Measurements from ENCODE around the gene THEM5. TPM values are rescaled to one million over a fixed set of nuclear protein-coding genes. Genes with fewer than 3 reads are reported as not detected.
"Not testable (repeated sequence)": the region's sequence is repeated elsewhere in the genome, so short reads cannot be mapped to it uniquely, and the experiment has no call there.

Gene THEM5, protein sequence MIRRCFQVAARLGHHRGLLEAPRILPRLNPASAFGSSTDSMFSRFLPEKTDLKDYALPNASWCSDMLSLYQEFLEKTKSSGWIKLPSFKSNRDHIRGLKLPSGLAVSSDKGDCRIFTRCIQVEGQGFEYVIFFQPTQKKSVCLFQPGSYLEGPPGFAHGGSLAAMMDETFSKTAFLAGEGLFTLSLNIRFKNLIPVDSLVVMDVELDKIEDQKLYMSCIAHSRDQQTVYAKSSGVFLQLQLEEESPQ
- total RNA-seq (2014; rRNA removed; shearing (Covaris generic)), result not detected in 2 replicates

DNA sequence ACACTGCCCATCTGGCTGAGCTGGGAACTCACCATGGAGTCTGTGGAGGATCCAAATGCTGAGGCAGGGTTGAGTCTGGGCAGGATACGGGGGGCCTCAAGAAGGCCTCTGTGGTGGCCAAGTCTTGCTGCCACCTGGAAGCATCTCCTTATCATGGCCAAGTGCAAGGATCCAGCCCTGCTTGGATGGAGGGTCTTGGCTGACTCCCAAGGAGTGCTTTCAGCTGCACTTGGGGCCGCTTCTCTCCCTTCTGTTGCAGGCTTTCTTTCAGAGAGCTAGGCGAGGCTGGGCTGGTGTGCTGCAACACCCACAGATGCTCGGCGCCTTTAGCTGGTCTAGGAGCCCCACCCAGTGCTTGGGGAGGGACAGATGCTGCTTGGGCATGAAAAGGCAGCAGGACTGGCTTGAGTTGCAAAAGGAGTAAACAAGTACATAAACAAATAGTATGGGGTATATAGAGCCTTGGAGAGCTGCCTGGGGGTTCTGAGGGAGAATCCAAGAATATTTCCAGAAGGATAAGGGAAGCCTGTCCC is at the start of gene THEM5:
THEM5 (minus strand) TSS at position 302 of the 533 bp plus-strand sequence; CDS start at position 155, 147 bp downstream.
- DNase-seq (ENCODE audit: low spot score), result no peak
- in situ Hi-C loops (cut with HindIII; ENCODE audit: low sequenced_read_pairs), result no loop called here

DNA sequence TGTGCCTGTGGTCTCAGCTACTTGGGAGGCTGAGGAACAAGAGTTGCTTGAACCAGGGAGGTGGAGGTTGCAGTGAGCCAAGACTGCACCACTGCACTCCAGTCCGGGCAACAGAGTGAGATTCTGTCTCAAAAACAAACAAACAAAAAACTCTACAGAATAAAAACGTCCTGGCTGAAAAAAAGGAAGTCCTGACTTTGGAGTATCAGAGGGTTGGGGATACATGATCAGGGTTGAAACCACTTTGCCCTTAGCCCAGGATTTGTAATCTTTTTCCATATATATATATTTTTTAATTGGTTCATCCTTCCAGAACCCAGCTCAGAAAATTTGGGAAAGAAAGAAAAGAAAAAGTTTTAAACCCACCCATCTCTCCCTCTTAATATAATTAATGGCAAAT is 49.3 kb upstream of the THEM5 start:
- DNase-seq (ENCODE audit: low spot score), result no peak
- in situ Hi-C loops (cut with HindIII; ENCODE audit: low sequenced_read_pairs), result no loop called here

DNA sequence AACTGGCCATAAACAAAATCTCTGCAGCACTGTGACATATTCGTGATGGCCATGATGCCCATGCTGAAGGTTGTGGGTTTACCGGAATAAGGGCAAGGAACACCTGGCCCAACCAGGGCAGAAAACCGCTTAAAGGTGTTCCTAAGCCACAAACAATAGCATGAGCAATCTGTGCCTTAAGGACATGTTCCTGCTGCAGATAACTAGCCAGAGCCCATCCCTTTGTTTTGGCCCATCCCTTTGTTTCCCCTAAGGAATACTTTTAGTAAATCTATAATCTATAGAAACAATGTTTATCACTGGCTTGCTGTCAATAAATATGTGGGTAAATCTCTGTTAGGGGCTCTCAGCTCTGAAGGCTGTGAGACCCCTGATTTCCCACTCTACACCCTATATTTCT is 47.3 kb upstream of the THEM5 start:
- in situ Hi-C loops (cut with HindIII; ENCODE audit: low sequenced_read_pairs); DNase-seq (ENCODE audit: low spot score): not testable (repeated sequence)

DNA sequence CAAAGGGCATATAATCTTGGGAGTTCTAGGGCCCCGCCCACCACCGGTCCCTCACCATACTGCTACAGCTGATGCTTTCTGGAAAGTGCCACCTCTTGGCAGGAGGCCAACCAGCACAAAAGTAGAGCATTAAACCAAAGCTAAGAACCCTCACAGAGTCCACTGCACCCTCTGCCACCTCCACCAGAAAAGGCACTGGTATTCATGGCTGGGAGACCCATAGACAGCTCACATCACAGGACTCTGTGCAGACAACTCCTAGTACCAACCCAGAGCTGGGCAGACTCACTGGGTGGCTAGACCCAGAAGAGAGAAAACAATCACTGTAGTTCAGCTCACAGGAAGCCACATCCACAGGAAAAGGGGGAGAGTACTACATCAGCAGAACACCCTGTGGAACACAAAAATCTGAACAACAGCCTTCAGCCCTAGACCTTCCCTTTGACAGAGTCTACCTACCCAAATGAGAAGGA is 45.0 kb upstream of the THEM5 start:
- in situ Hi-C loops (cut with HindIII; ENCODE audit: low sequenced_read_pairs), result no loop called here
- peak; percentile 5 for DNase-seq (ENCODE audit: low spot score)

DNA sequence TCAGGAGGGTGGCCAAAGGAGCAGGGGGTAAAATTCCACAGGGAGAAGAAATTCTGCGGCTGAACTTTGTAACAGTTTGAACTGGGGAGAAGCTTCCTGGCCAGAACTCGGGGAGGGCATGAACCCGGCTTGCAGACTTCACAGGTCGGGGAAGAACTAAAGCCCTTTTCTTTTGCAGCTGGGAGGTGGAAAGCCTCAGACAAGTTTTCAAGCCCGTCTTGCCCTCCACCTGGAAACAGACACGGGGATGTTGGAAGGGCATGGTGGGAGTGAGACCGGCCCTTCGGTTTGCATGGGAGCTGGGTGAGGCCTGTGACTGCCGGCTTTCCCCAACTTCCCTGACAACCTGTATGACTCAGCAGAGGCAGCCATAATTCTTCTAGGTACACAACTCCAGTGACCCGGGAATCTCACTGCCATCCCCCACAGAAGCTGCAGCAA is 44.5 kb upstream of the THEM5 start:
- no peak for DNase-seq (ENCODE audit: low spot score)
- in situ Hi-C loops (cut with HindIII; ENCODE audit: low sequenced_read_pairs), result no loop called here

DNA sequence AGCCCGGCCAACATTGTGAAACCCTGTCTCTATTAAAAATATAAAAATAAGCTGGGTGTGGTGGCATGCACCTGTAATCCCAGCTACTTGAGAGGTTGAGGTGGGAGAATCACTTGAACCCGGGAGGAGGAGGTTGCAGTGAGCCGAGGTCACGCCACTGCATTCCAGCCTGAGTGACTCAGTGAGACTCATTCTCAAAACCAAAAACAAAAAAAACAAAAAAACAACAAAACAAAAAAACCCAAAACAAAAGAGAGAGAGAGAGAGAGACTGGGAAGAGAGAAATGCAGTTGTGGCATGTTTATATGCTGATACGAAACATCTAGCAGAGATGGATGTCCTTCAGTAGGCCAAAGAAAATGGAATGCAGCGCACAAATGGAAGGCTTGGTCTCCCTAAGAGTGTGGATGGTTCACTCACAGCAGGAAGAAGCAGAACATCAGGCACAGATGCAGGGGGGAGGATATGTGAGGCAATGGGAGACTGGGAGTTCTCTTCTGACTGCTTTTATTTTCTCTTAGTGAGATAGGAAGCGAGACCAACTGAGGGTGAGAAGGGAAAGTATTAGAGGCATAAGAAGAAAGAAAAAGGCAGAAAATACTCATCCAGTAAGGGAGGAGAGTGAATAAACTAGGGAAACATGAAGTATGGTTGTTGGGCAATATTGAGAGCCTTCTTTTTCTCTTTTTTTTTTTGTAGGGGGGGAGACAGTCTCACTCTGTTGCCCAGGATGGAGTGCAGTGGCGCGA is 39.8 kb upstream of the THEM5 start:
- DNase-seq (ENCODE audit: low spot score), result no peak
- in situ Hi-C loops (cut with HindIII; ENCODE audit: low sequenced_read_pairs), result no loop called here

DNA sequence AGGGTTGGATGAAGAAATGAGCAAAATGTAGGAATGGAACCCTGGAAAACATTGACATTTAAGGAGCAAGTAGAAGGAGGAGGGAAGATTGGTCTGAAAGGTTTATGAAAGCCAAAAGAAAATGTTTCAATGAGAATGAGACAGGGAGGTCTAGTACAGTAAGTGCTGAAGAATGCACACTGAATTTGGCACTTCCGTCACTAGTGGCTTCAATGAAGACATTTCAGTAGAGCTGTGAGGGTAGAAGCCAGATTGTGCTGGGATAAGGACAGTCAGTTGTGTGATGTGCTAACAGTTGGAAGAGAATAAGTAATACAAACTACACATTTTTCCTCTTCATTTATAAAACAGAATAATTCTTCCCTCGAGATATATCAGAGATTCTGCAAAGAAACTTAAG is 38.7 kb upstream of the THEM5 start:
- no peak for DNase-seq (ENCODE audit: low spot score)
- in situ Hi-C loops (cut with HindIII; ENCODE audit: low sequenced_read_pairs), result no loop called here

DNA sequence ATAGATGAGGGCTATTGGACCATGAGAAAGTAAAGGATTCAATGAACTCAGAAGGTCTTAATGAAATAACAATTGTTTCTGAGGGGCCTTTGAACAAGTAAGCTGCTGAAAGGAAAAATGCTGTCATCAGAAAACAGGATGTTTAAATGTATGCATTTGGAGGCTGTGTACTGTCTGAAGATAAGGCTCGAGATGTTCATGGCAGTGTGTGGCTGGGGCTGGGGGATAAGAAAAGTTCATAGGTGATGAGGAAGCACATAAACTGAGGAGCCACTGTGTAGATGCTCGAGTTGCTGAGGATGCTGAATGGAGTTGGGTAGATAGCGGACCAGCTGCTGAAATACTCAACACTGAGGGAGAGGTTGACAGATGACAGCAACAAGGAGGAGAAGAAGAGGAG is 38.0 kb upstream of the THEM5 start:
- in situ Hi-C loops (cut with HindIII; ENCODE audit: low sequenced_read_pairs), result no loop called here

DNA sequence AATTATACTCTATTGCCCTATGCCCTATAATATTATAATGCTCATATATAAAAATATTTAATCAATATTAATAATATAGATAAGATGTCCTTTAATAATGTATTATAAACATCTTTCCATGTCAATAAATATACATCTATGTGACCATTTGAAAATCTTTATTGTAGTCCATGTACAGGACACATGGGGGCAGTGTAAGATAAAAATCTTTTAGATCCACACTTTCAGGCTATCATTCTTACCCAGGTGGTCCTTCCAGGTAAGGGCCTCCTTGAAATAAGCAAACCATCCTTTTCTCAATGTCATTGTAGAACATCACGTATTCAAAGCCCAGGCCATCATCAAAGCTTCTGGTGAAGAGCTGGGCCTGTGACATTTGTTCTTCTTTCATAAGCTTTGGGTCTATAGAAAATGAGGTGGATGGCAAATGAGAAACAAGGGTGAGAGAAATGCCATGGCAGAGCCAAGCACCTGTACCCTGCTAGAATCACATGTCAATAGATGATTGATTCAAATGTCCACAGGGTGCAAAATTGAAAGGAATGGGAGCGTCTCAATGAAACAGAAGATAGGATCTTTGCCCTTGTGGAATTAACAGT is 35.6 kb upstream of the THEM5 start:
- in situ Hi-C loops (cut with HindIII; ENCODE audit: low sequenced_read_pairs), result no loop called here
- DNase-seq (ENCODE audit: low spot score), result no peak

More for the DNA sequence above, 38.0 kb upstream of the THEM5 start:
- DNase-seq (ENCODE audit: low spot score), result no peak

DNA sequence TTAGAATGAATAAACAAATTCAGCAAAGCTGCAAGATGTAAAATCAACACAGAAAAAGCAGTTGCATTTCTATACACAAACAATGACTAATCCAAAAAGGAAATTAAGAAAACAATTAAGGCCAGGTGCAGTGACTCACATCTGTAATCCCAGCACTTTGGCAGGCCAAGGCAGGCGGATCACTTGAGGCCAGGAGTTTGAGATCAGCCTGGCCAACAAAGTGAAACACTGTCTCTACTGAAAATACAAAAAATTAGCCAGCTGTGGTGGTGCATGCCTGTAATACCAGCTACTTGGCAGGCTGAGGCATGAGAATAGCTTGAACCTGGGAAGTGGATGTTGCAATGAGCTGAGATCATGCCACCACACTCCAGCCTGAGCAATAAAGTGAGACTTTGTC is 33.5 kb upstream of the THEM5 start:
- in situ Hi-C loops (cut with HindIII; ENCODE audit: low sequenced_read_pairs), result no loop called here
- no peak for DNase-seq (ENCODE audit: low spot score)

DNA sequence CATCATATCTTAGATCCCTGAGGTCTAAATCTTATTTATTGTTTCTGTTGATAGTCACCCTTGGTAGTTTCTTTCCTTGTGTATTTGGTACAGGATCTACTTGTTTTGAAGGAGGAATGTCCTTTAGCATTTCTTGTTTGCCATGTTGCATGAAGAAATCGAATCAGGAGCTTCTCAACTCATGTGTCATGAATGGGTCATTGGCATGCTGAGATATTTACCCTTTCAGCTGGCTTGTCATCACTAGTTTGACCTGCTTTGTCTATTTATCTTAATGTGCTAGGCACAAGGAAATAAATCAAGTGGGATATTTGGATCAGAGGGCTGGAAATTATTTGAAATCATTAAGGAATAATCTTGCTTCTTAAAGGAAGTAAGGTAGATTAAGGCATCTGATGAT is 32.0 kb upstream of the THEM5 start:
- DNase-seq (ENCODE audit: low spot score), result no peak
- in situ Hi-C loops (cut with HindIII; ENCODE audit: low sequenced_read_pairs), result no loop called here

DNA sequence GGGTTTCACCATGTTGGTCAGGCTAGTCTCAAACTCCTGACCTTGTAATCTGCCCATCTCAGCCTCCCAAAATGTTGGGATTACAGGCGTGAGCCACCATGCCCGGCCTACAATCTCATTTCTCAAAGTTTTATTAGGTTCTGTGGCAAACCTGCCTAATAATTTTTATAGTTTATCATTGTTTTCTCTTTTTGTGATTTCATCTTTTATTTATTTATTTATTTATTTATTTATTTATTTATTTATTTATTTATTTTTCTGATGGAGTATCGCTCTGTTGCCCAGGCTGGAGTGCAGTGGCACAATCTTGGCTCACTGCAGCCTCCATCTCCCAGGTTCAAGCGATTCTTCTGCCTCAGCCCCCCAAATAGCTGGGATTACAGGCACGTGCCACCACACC is 31.4 kb upstream of the THEM5 start:
- DNase-seq (ENCODE audit: low spot score); in situ Hi-C loops (cut with HindIII; ENCODE audit: low sequenced_read_pairs): not testable (repeated sequence)

DNA sequence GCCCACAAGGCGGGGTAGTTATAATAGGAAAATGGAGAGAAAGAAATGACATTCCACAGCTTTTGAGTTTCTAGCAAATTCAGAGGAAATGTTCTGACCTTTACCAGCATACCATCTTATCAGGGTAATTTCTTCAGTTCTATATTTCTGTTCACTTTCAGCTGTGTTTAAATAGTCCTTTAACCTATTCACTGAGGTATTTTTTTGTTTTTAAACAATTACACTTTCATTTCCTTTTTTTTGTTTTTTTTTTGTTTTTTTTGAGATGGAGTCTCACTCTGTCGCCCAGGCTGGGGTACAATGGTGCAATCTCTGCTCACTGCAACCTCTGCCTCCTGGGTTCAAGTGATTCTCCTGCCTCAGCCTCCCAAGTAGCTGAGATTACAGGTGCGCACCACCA is 30.9 kb upstream of the THEM5 start:
- DNase-seq (ENCODE audit: low spot score); in situ Hi-C loops (cut with HindIII; ENCODE audit: low sequenced_read_pairs): not testable (repeated sequence)

DNA sequence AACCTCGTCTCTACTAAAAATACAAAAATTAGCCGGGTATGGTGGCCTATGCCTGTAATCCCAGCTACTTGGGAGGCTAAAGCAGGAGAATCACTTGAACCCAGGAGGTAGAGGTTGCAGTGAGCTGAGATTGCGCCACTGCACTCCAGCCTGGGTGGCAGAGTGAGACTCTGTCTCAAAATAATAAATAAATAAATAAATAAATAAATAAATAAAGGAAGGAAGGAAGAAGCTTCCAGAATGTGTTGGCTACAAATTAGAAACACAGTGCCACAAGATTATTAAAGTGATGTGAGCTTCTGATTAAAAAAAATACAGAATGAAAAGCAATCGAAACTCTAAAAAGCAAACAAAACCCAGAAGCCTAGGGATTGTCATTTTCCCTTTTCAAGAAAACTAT is 30.4 kb upstream of the THEM5 start:
- in situ Hi-C loops (cut with HindIII; ENCODE audit: low sequenced_read_pairs); DNase-seq (ENCODE audit: low spot score): not testable (repeated sequence)

DNA sequence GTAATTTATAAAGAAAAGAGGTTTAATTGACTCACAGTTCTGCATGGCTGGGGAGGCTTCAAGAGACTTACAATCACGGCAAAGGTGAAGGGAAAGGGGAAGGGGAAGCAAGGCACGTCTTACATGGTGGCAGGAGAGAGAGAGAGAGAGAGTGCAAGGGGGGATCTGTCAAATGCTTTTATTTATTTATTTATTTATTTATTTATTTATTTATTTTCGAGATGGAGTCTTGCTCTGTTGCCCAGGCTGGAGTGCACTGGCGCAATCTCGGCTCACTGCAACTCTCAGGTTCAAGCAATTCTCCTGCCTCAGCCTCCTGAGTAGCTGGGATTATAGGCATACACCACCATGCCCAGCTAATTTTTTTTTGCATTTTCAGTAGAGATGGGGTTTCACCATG is 29.4 kb upstream of the THEM5 start:
- in situ Hi-C loops (cut with HindIII; ENCODE audit: low sequenced_read_pairs); DNase-seq (ENCODE audit: low spot score): not testable (repeated sequence)

DNA sequence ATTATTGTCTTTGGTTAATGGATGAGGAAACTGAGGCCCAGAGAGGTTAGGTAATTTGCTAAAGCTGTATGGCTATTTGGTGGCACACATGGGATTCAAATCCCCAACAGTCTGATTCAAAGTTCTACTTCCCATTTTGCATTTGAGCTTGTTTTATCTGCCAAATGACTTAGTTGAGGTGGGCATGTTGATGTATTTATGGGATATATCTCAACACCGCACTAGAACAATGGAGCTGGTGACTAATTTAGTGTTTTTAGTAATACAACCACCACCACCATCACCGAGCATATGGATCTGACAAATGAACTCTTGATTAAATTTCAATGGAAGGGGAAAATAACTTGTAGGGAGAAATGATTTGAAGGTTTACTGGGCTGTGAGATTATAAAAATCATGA is 29.0 kb upstream of the THEM5 start:
- in situ Hi-C loops (cut with HindIII; ENCODE audit: low sequenced_read_pairs), result no loop called here
- DNase-seq (ENCODE audit: low spot score), result no peak

DNA sequence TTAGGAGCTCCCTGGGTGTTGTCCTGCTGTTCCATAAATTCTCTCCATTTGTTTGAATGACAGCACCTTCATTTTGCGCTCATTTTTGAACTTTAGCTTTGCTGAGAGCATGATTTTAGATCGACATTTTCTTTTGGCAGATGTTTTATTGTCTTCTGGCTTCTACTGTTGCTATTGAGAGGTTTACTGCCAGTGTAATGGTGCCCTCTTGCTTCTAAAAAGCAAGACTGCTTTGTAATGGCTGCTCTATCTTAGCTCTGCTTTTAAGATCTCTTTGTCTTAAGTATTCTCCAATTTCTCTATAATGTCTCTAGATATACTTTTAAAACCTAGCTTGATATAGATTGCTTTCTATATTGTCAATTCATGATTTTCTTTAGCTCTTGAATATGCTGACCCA is 28.0 kb upstream of the THEM5 start:
- peak; percentile 2 for DNase-seq (ENCODE audit: low spot score)
- in situ Hi-C loops (cut with HindIII; ENCODE audit: low sequenced_read_pairs), result no loop called here

DNA sequence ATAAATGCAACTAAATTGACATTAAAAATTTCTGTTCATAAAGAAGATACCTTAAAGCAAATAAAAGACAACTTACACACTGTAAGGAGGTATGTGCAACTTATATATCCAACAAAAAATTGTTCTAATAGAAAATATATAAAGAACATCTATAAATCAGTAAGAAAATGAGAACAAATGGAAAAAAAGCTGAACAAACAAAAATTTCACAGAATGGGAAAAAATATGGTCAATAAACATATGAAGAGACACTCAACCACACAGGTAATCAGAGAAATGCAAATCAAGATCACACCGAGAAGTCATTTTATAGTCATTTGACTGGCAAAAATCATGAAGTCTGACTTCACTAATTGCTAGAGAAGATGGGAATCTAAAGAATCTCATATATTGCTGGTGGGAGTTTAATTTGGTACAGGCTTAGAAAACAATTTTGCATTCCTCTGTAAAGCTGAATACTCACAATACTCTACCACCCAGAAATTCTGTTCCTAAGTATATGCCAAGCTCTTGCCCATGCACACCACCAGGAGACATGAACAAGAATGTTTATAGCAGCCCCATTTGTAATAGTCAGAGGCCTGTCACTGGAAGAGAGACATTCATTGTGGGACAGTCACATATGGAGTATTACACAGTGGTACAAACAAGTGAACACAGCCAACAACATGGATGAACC is 22.0 kb upstream of the THEM5 start:
- DNase-seq (ENCODE audit: low spot score), result no peak
- in situ Hi-C loops (cut with HindIII; ENCODE audit: low sequenced_read_pairs), result no loop called here

DNA sequence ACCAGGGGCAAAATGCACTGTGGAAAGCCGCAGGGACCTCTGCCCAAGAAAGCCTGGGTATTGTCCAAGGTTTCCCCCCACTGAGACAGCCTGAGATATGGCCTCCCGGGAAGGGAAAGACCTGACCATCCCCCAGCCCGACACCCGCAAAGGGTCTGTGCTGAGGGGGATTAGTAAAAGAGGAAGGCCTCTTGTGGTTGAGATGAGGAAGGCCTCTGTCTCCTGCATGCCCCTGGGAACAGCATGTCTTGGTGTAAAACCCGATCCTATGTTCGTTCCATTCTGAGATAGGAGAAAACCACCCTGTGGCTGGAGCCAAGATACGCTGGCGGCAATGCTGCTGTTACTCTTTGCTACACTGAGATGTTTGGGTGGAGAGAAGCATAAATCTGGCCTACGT is 19.3 kb upstream of the THEM5 start:
- in situ Hi-C loops (cut with HindIII; ENCODE audit: low sequenced_read_pairs), result not testable (repeated sequence)

More for the DNA sequence above, 19.3 kb upstream of the THEM5 start:
- DNase-seq (ENCODE audit: low spot score), result not testable (repeated sequence)
